ENCODE results near the gene TRIM75.
"Not testable (repeated sequence)": the region's sequence is repeated elsewhere in the genome, so short reads cannot be mapped to it uniquely, and the experiment has no call there.

TRIM75 gene

DNA sequence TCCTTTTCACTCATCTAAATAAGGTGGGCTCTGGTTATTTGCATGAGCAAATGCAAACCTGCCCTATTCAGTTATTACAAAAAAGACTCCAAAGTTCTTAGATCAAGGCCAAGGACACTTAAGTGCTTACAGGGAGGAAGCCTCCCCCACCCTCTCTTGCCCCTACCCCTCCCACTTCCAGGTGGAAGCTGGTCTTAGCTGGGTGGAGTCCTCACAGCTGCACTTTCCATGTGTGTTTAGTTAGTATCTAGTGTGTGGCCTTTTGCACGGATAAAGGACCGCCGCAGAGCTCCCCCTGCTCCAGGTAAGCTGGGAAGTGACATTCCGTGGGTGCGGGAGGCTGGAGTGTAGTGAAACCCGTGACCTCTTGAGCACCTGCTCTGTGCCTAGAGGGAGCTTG lies at the start of gene TRIM75:
Gene TRIM75 (plus strand): TSS at position 222 of the 400 bp plus-strand sequence. CDS start 5,282 bp downstream, outside the sequence.
- no peak for ATAC-seq
- Mint-ChIP-seq H3K4me3 (no peak within 1 kb of the TSS), H3K27me3 (peaks cover 2% of the 10 kb centered on the region), H3K36me3 (ENCODE audit: low read depth) (no peaks in the 10 kb centered on the region), H3K4me1 (no peaks in the 10 kb centered on the region), H3K9me3 (no peaks in the 10 kb centered on the region), H3K27ac (no peak within 1 kb of the TSS)
- no peak for DNase-seq

DNA sequence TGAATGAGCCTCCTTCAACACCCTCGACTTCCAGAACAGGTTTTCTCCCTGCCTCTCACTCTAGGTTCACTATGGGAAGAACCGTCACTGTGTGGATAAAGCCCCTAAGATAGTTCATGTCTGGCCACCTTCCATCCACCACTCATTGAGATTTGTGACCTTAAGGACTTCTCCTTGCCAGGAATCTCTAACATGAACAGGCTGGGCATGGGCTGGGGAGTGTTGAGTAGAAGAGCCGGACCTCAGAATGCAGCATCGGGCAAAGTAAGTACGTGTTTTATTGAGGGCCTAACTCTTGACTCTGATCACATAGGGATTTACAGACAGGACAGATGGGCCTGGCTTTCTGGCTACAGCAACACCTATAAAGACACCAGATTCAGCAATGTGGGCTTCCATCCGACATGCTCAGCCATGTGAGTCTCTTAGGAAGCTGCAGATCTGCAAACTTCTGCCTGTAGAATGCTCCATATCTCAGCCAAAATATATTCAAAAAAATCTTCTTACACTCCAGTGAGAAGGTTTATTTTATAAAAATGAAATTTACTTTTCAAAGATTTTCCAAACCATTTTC lies 48.2 kb upstream of the TRIM75 start:
- peaks cover 6% of the 10 kb centered on the region for H3K27me3 Mint-ChIP-seq
- H3K4me1 Mint-ChIP-seq: peaks cover 10% of the 10 kb centered on the region
- ATAC-seq (no peak), DNase-seq (no peak)
- H3K27ac Mint-ChIP-seq: no peak overlapping the region
- no peak overlapping the region for H3K4me3 Mint-ChIP-seq
- H3K36me3 Mint-ChIP-seq (ENCODE audit: low read depth): no peaks in the 10 kb centered on the region
- no peaks in the 10 kb centered on the region for H3K9me3 Mint-ChIP-seq

DNA sequence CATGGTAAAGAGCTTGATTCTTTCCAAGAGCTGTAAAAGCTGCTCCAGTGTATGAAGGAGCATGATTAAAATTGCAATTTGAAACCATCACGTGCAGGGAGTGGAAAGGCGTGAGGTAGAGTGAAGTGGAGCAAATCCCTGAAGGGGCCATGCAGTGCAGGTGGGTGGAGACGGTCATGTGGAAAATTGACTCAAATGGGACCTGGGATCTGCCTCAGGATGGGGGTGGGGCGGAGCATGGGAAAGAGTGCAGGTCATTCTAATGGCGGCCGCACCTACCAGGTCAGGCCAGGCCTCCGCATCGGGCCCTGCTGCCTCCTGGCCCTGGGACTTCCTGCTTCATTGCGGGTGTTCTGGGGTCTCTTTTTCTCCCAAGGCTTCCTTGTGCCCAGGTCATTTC lies 47.2 kb upstream of the TRIM75 start:
- no peaks in the 10 kb centered on the region for H3K9me3 Mint-ChIP-seq
- H3K27me3 Mint-ChIP-seq: peaks cover 9% of the 10 kb centered on the region
- H3K4me3 Mint-ChIP-seq: no peak overlapping the region
- no peak overlapping the region for H3K27ac Mint-ChIP-seq
- peaks cover 10% of the 10 kb centered on the region for H3K4me1 Mint-ChIP-seq
- DNase-seq (no peak), ATAC-seq (no peak)
- no peaks in the 10 kb centered on the region for H3K36me3 Mint-ChIP-seq (ENCODE audit: low read depth)

DNA sequence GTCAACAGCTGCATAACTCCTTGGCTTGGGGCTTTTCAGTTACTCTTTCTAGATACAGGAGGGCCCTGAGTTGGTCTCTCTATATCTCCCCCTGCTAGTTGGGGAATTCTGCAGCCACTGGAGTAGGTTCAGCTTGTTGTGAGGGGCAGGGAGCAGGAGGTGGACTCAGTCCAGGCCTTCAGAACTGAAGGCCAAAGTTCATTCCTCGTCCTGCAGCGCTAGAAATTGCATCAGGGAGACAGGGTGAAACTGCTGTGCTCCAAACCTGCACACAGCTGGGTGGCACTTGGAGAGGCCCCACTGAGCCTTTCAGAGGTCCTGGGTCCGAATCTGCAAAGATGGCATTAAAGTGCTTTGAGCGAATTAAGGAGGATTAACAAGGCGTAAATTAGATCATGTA lies 46.8 kb upstream of the TRIM75 start:
- H3K9me3 Mint-ChIP-seq: no peaks in the 10 kb centered on the region
- no peak for DNase-seq
- no peak for ATAC-seq
- H3K27ac Mint-ChIP-seq: no peak overlapping the region
- no peak overlapping the region for H3K4me3 Mint-ChIP-seq
- H3K36me3 Mint-ChIP-seq (ENCODE audit: low read depth): no peaks in the 10 kb centered on the region
- peaks cover 10% of the 10 kb centered on the region for H3K4me1 Mint-ChIP-seq
- peaks cover 11% of the 10 kb centered on the region for H3K27me3 Mint-ChIP-seq

DNA sequence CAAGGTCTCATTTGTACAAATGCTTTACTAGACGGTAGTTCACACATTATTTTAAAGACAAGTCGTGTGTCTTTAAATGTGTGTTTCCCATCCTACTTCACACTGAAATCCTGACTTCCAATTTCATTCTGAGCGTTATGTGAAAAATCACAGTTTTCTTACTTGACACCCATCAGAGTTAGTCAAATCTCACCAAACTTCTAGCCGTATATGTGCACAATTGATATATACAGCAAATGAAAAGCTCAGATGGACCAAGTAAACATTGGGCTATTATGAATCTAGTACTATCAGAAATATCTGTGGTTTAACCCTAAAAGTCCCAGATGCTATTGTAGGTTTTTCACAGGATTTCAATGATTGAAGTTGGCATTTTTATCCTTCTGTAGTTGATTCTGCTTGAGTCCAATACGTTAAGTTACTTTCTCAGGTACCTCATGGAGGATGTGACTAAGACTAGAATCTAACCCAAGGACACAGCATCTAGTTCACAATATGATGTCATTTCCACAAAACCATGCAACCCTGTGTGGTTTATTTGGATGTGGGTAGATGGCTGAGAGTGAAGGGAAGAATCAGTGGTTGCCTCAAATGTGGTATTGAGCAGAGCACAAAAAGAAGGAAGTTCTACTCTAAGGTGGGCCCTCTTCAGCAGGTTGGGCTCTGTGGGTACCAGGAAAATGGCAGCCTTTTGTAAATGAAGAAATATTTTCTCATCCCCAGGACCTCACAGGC lies 44.0 kb upstream of the TRIM75 start:
- no peak for DNase-seq
- H3K27ac Mint-ChIP-seq: peak overlapping the region; percentile 46
- H3K36me3 Mint-ChIP-seq (ENCODE audit: low read depth): no peaks in the 10 kb centered on the region
- H3K27me3 Mint-ChIP-seq: peaks cover 11% of the 10 kb centered on the region
- H3K4me1 Mint-ChIP-seq: peaks cover 10% of the 10 kb centered on the region
- peak; percentile 91 for ATAC-seq
- H3K4me3 Mint-ChIP-seq: no peak overlapping the region
- H3K9me3 Mint-ChIP-seq: no peaks in the 10 kb centered on the region

DNA sequence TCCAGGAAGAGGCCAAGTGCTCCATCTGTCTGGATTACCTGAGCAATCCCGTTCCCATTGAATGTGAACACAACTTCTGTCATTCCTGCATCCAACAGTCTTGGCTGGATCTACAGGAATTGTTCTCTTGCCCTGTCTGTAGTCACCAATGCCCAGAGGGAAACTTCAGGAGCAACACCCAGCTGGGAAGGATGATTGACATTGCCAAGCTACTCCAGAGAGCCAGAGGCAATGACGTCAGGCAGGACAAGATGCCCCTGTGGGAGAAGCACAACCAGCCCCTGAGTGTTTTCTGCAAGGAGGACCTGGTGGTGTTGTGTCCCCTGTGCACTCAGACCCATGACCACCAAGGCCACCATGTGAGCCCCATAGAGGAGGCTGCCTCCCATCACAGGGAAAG lies 43.2 kb upstream of the TRIM75 start:
- DNase-seq: no peak
- Mint-ChIP-seq H3K27ac (no peak overlapping the region), H3K4me3 (no peak overlapping the region), H3K9me3 (no peaks in the 10 kb centered on the region), H3K27me3 (peaks cover 8% of the 10 kb centered on the region), H3K4me1 (peaks cover 10% of the 10 kb centered on the region), H3K36me3 (ENCODE audit: low read depth) (no peaks in the 10 kb centered on the region)
- no peak for ATAC-seq

DNA sequence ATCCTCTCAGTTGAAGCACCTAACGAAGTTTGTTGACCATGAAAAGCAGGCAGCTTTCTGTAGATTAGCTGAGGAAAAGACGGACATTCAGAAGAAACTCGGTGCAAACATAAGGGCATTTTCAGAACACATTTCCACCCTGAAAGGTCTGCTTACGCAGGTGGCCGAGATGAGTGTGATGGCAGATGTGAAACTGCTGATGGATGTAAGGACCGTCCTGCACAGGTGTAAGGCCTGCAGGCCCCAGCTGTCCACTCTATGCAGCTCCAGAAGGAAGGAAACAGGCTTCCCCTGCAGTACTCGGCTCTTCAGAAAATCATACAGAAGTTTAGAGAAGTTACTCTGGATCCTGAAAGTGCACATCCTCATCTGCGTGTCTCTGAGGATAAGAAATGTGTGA lies 42.7 kb upstream of the TRIM75 start:
- Mint-ChIP-seq H3K27me3 (peaks cover 8% of the 10 kb centered on the region), H3K4me3 (no peak overlapping the region), H3K9me3 (no peaks in the 10 kb centered on the region), H3K27ac (no peak overlapping the region), H3K36me3 (ENCODE audit: low read depth) (no peaks in the 10 kb centered on the region), H3K4me1 (peaks cover 10% of the 10 kb centered on the region)
- DNase-seq: no peak
- no peak for ATAC-seq

DNA sequence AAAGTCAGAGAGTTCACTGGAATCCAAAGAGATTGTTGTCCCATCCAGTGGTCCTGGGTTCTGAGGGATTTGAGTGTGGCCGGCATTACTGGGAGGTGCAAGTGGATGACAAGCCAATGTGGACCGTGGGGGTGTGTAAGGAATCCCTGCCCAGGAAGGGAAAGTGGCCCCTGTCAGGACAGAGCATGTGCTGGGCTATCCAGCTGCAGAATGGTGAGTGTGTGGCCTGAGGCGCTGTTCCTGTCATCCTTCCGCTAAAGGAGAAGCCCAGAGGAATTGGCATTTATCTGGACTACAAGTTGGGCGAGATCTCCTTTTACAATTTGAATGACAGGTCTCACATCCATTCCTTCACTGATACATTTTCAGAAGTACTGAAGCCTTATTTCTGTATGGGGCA lies 42.3 kb upstream of the TRIM75 start:
- Mint-ChIP-seq H3K4me3 (no peak overlapping the region), H3K27ac (no peak overlapping the region), H3K9me3 (no peaks in the 10 kb centered on the region), H3K36me3 (ENCODE audit: low read depth) (no peaks in the 10 kb centered on the region), H3K4me1 (peaks cover 10% of the 10 kb centered on the region), H3K27me3 (peaks cover 8% of the 10 kb centered on the region)
- ATAC-seq (no peak), DNase-seq (no peak)

DNA sequence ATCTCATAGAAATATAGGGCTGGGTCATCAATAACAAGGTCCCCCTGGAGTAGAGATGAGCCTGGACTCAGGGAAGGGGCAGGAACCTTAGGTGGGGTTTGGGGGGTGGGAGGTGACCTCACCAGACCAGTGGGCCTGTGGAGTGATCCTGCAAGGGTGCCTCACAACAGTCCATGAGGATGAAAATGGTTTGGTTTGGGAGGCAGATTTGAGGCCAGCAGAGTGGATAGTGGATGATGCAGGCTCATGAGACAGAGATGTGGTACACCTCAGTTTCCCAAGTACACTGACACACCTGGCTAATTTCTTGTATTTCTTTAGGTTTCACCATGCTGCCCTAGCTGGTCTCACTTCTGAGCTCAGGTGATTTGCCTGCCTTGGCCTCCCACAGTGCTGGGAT lies 40.0 kb upstream of the TRIM75 start:
- DNase-seq (no peak), ATAC-seq (no peak)
- peaks cover 10% of the 10 kb centered on the region for H3K4me1 Mint-ChIP-seq
- no peaks in the 10 kb centered on the region for H3K9me3 Mint-ChIP-seq
- H3K27ac Mint-ChIP-seq: no peak overlapping the region
- no peak overlapping the region for H3K4me3 Mint-ChIP-seq
- peaks cover 5% of the 10 kb centered on the region for H3K27me3 Mint-ChIP-seq
- H3K36me3 Mint-ChIP-seq (ENCODE audit: low read depth): no peaks in the 10 kb centered on the region

DNA sequence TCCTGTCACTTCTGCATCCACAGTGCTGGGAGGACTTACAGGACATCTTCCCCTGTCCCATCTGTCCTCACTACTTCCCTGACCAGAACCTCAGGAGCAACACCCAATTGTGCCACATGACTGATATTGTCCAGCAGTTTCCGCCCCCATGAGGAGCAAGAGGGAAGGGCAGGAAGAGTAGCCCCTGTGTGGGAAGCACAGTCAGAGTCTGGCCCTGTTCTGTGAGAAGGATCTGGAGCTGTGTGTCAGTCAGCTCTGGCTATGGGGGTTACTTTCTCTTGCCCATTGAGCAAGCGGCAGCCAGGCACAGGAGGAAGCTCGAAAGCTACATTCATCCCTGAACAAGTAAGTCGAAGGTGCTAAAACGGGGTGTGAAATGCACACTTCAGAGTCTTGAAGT lies 36.7 kb upstream of the TRIM75 start:
- DNase-seq: no peak
- Mint-ChIP-seq H3K4me1 (no peaks in the 10 kb centered on the region), H3K27me3 (no peaks in the 10 kb centered on the region), H3K9me3 (no peaks in the 10 kb centered on the region), H3K36me3 (ENCODE audit: low read depth) (no peaks in the 10 kb centered on the region), H3K4me3 (no peak overlapping the region), H3K27ac (no peak overlapping the region)
- peak; percentile 36 for ATAC-seq

DNA sequence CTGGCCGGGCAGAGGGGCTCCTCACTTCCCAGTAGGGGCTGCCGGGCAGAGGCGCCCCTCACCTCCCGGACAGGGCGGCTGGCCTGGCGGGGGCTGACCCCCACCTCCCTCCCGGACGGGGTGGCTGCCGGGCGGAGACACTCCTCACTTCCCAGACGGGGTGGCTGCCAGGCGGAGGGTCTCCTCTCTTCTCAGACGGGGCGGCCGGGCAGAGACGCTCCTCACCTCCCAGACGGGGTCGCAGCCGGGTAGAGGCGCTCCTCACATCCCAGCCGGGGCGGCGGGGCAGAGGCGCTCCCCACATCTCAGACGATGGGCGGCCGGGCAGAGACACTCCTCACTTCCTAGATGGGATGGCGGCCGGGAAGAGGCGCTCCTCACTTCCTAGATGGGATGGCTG lies 33.7 kb upstream of the TRIM75 start:
- DNase-seq; H3K4me3 Mint-ChIP-seq; H3K36me3 Mint-ChIP-seq (ENCODE audit: low read depth); ATAC-seq; H3K9me3 Mint-ChIP-seq; H3K27ac Mint-ChIP-seq; H3K27me3 Mint-ChIP-seq; H3K4me1 Mint-ChIP-seq: not testable (repeated sequence)

DNA sequence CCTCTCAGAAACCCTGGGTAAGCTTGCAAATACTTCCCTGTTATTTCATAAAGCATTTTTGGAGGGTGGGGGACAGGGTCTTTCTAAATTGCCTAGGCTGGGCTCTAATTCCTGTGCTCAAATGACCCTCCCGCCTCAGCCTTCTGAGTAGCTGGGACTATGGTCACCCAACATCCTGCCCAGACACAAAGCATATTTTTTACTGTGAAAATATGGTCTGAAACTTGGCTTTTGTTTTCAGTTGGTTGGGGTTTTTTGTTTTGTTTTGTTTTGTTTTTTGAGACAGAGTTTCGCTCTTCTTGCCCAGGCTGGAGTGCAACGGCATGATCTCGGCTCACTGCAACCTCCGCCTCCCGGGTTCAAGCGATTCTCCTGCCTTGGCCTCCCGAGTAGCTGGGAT lies 27.9 kb upstream of the TRIM75 start:
- not testable (repeated sequence) for H3K4me1 Mint-ChIP-seq, H3K4me3 Mint-ChIP-seq

DNA sequence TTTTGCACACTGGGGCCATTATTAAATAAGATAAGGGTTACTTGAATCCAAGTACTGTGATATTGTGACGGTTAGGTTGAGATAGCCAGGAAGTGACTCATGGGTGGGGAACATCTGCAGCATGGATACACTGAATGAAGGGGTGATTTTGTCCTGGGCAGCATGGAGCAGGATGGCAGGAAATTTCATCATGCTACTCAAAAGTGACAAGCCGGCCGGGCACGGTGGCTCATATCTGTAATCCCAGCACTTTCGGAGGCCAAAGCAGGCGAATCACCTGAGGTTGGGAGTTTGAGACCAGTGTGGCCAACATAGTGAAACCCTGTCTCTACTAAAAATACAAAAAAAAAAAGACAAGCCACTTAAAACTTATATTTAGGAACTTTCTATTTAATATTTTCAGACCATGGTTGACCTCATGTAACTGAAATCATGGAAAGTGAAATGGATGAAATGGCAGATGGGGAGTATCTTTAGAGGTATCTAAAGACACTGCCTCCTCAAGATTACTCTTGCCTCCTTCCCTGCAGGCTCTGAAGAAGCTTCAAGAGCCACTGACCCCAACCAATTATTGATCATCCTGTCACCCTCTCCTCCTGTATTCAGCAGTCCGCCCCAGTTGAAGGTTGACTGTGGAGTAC lies 25.8 kb upstream of the TRIM75 start:
- Mint-ChIP-seq H3K4me1 (no peaks in the 10 kb centered on the region), H3K27ac (no peak overlapping the region), H3K9me3 (no peaks in the 10 kb centered on the region), H3K27me3 (no peaks in the 10 kb centered on the region), H3K36me3 (ENCODE audit: low read depth) (no peaks in the 10 kb centered on the region), H3K4me3 (no peak overlapping the region)
- ATAC-seq (no peak), DNase-seq (no peak)

More for the DNA sequence above, 27.9 kb upstream of the TRIM75 start:
- not testable (repeated sequence) for H3K9me3 Mint-ChIP-seq; ATAC-seq; H3K27me3 Mint-ChIP-seq; H3K36me3 Mint-ChIP-seq (ENCODE audit: low read depth); H3K27ac Mint-ChIP-seq; DNase-seq

DNA sequence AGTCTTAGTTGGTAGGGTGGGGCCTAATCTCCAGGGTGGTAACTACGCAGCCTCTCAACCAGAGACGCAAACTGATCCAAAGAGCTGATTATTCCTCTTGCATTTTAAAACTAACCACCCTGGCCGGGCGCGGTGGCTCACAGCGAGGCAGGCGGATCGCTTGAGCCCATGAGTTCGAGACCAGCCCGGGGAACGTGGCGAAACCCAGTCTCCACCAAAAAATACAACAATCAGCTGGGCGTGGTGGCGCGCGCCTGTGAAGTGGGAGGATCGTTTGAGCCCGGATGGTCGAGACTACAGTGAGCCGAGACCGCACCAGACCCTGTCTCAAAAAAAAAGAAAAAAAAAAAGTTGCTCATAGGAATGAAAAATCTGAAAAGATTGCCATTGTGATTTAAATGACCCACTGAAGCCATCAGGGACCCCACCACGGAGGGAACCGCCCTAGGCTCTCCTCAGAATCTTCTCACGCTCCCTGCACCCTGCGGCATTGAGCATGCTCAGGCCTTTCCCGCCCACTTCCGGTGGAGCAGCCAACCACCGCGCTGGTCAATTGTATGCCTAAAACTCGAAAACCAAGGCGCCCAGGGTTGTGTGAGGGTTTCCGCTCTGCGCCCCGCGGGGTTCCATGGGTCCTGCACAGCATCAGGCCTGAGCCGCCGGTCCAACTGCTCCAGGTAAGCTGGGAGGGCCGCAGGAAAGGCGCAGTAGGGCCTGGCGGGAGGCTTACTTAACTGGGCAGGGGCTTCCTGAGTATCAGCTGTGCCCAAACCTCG lies 22.0 kb upstream of the TRIM75 start, which contains the start of gene TRIM60:
Gene TRIM60 (plus strand): TSS at position 564 of the 776 bp plus-strand sequence. CDS start 8,074 bp downstream, outside the sequence.
- no peak within 1 kb of the TSS for H3K4me3 Mint-ChIP-seq
- ATAC-seq (no peak), DNase-seq (no peak)
- no peaks in the 10 kb centered on the region for H3K4me1 Mint-ChIP-seq
- no peaks in the 10 kb centered on the region for H3K9me3 Mint-ChIP-seq
- no peaks in the 10 kb centered on the region for H3K36me3 Mint-ChIP-seq (ENCODE audit: low read depth)
- no peaks in the 10 kb centered on the region for H3K27me3 Mint-ChIP-seq
- H3K27ac Mint-ChIP-seq: no peak within 1 kb of the TSS

Data from activated naive CD8-positive, alpha-beta T cell treated with anti-CD3 and anti-CD28 coated beads, Interleukin-2, amount 50 U/mL, for 24 hours (primary cell).